ENCODE measurements around the gene INTS15.

INTS15 gene

GRCh38 chr7:6647541-6647940 is 57.7 kb downstream of the INTS15 start:
- no peak overlapping the region for H3K4me2 ChIP-seq (ENCODE audit: insufficient read depth, low read length, poor library complexity, severe bottlenecking)
- H3K27me3 ChIP-seq (ENCODE audit: control insufficient read depth in 3 of 3, insufficient read depth in 3 of 3, low read depth in 1 of 3, low read length in 3 of 3) = no peaks in the 10 kb centered on the region
- H3K4me3 ChIP-seq (ENCODE audit: low read length in 2 of 2) = no peak overlapping the region
- peaks cover 15% of the 10 kb centered on the region for H3K79me1 ChIP-seq (ENCODE audit: low read depth, low read length)
- WGBS, 2 donors (ENCODE audit: extremely low coverage in 2 of 2, insufficient read length in 2 of 2, insufficient replicate concordance in 1 of 2) = no CpG with 5 or more reads among the region's 14 CpGs
- no peak overlapping the region for H2AFZ ChIP-seq (ENCODE audit: low read length)
- no peak overlapping the region for H3K14ac ChIP-seq (ENCODE audit: low read length)
- H4K91ac ChIP-seq (ENCODE audit: low read depth, low read length, poor library complexity) = no peak overlapping the region
- H2BK5ac ChIP-seq (ENCODE audit: low read length) = no peak overlapping the region
- H3K36me3 ChIP-seq (replicated peaks in 1 of 2; ENCODE audit: control insufficient read depth in 2 of 2, insufficient read depth in 2 of 2, low read length in 2 of 2) = peaks cover 53 to 96% of the 10 kb centered on the region in 2 donors
- peaks cover 8 to 24% of the 10 kb centered on the region in 2 donors for H3K9me3 ChIP-seq (replicated peaks in 1 of 2; ENCODE audit: control insufficient read depth in 2 of 2, insufficient read depth in 1 of 2, low read depth in 1 of 2, low read length in 2 of 2)
- H2AK5ac ChIP-seq (ENCODE audit: low read depth, low read length) = no peak overlapping the region
- H3K9ac ChIP-seq (ENCODE audit: low read depth, low read length, poor library complexity) = no peak overlapping the region
- H2BK15ac ChIP-seq (ENCODE audit: low read length) = no peak overlapping the region
- no peak for DNase-seq (ENCODE audit: low spot score)
- no peak overlapping the region for H3K18ac ChIP-seq (ENCODE audit: low read length)
- no peaks in the 10 kb centered on the region for H3K4me1 ChIP-seq (ENCODE audit: control insufficient read depth in 2 of 2, insufficient read depth in 1 of 2, low read depth in 1 of 2, low read length in 2 of 2)
- H3K23ac ChIP-seq (ENCODE audit: low read depth, low read length, poor library complexity) = no peak overlapping the region
- H3K4ac ChIP-seq (ENCODE audit: low read length) = no peak overlapping the region
- H2BK12ac ChIP-seq (ENCODE audit: low read length) = no peak overlapping the region
- H2BK120ac ChIP-seq (ENCODE audit: low read depth, low read length) = no peak overlapping the region
- no peak overlapping the region for H4K8ac ChIP-seq (ENCODE audit: low read depth, low read length)
- H3K27ac ChIP-seq (replicated peaks; ENCODE audit: low read length) = no peak overlapping the region

GRCh38 chr7:6648066-6648814 is 58.4 kb downstream of the INTS15 start:
- Histone ChIP-seq H3K4me2 (ENCODE audit: insufficient read depth, low read length, poor library complexity, severe bottlenecking) (no peak overlapping the region), H2AFZ (ENCODE audit: low read length) (no peak overlapping the region), H3K4me3 (ENCODE audit: low read length in 2 of 2) (no peak overlapping the region), H3K9me3 (replicated peaks in 1 of 2; ENCODE audit: control insufficient read depth in 2 of 2, insufficient read depth in 1 of 2, low read depth in 1 of 2, low read length in 2 of 2) (peaks cover 15 to 28% of the 10 kb centered on the region in 2 donors), H2BK5ac (ENCODE audit: low read length) (no peak overlapping the region), H3K23ac (ENCODE audit: low read depth, low read length, poor library complexity) (no peak overlapping the region), H2AK5ac (ENCODE audit: low read depth, low read length) (no peak overlapping the region), H4K91ac (ENCODE audit: low read depth, low read length, poor library complexity) (no peak overlapping the region), H3K27me3 (ENCODE audit: control insufficient read depth in 3 of 3, insufficient read depth in 3 of 3, low read depth in 1 of 3, low read length in 3 of 3) (no peaks in the 10 kb centered on the region), H4K8ac (ENCODE audit: low read depth, low read length) (no peak overlapping the region), H2BK15ac (ENCODE audit: low read length) (no peak overlapping the region), H3K14ac (ENCODE audit: low read length) (no peak overlapping the region), H3K9ac (ENCODE audit: low read depth, low read length, poor library complexity) (peak overlapping the region; percentile 53), H2BK12ac (ENCODE audit: low read length) (no peak overlapping the region), H3K4me1 (ENCODE audit: control insufficient read depth in 2 of 2, insufficient read depth in 1 of 2, low read depth in 1 of 2, low read length in 2 of 2) (no peaks in the 10 kb centered on the region), H3K27ac (replicated peaks; ENCODE audit: low read length) (no peak overlapping the region), H3K36me3 (replicated peaks in 1 of 2; ENCODE audit: control insufficient read depth in 2 of 2, insufficient read depth in 2 of 2, low read length in 2 of 2) (peaks cover 53 to 92% of the 10 kb centered on the region in 2 donors), H3K4ac (ENCODE audit: low read length) (no peak overlapping the region), H3K18ac (ENCODE audit: low read length) (no peak overlapping the region), H3K79me1 (ENCODE audit: low read depth, low read length) (peaks cover 17% of the 10 kb centered on the region), H2BK120ac (ENCODE audit: low read depth, low read length) (no peak overlapping the region)
- no peak for DNase-seq (ENCODE audit: low spot score)
- no CpG with 5 or more reads among the region's 17 CpGs for WGBS, 2 donors (ENCODE audit: extremely low coverage in 2 of 2, insufficient read length in 2 of 2, insufficient replicate concordance in 1 of 2)

- Histone ChIP-seq H2BK120ac (ENCODE audit: low read depth, low read length) (no peak overlapping the region), H2AK5ac (ENCODE audit: low read depth, low read length) (no peak overlapping the region), H3K27me3 (ENCODE audit: control insufficient read depth in 3 of 3, insufficient read depth in 3 of 3, low read depth in 1 of 3, low read length in 3 of 3) (no peaks in the 10 kb centered on the region), H3K4me3 (ENCODE audit: low read length in 2 of 2) (no peak overlapping the region), H3K4ac (ENCODE audit: low read length) (no peak overlapping the region), H2BK15ac (ENCODE audit: low read length) (no peak overlapping the region), H3K79me1 (ENCODE audit: low read depth, low read length) (peaks cover 17% of the 10 kb centered on the region), H2BK5ac (ENCODE audit: low read length) (no peak overlapping the region), H4K8ac (ENCODE audit: low read depth, low read length) (no peak overlapping the region), H2AFZ (ENCODE audit: low read length) (no peak overlapping the region), H3K14ac (ENCODE audit: low read length) (no peak overlapping the region), H2BK12ac (ENCODE audit: low read length) (no peak overlapping the region), H3K23ac (ENCODE audit: low read depth, low read length, poor library complexity) (no peak overlapping the region), H3K9me3 (replicated peaks in 1 of 2; ENCODE audit: control insufficient read depth in 2 of 2, insufficient read depth in 1 of 2, low read depth in 1 of 2, low read length in 2 of 2) (peaks cover 19 to 28% of the 10 kb centered on the region in 2 donors), H3K9ac (ENCODE audit: low read depth, low read length, poor library complexity) (no peak overlapping the region), H3K4me2 (ENCODE audit: insufficient read depth, low read length, poor library complexity, severe bottlenecking) (no peak overlapping the region), H3K36me3 (replicated peaks in 1 of 2; ENCODE audit: control insufficient read depth in 2 of 2, insufficient read depth in 2 of 2, low read length in 2 of 2) (peaks cover 51 to 87% of the 10 kb centered on the region in 2 donors), H3K27ac (replicated peaks; ENCODE audit: low read length) (no peak overlapping the region), H3K18ac (ENCODE audit: low read length) (no peak overlapping the region), H4K91ac (ENCODE audit: low read depth, low read length, poor library complexity) (no peak overlapping the region), H3K4me1 (ENCODE audit: control insufficient read depth in 2 of 2, insufficient read depth in 1 of 2, low read depth in 1 of 2, low read length in 2 of 2) (no peaks in the 10 kb centered on the region)
- DNase-seq (ENCODE audit: low spot score) = no peak
- no CpG with 5 or more reads among the region's 5 CpGs for WGBS, 2 donors (ENCODE audit: extremely low coverage in 2 of 2, insufficient read length in 2 of 2, insufficient replicate concordance in 1 of 2)
Measured at GRCh38 chr7:6648815-6649104, 58.9 kb downstream of the INTS15 start.

GRCh38 chr7:6649241-6649961 is 59.6 kb downstream of the INTS15 start:
- no CpG with 5 or more reads among the region's 13 CpGs for WGBS, 2 donors (ENCODE audit: extremely low coverage in 2 of 2, insufficient read length in 2 of 2, insufficient replicate concordance in 1 of 2)
- H3K23ac ChIP-seq (ENCODE audit: low read depth, low read length, poor library complexity) = no peak overlapping the region

More at GRCh38 chr7:6649241-6649961, 59.6 kb downstream of the INTS15 start:
- no peak overlapping the region for H3K18ac ChIP-seq (ENCODE audit: low read length)
- H2AK5ac ChIP-seq (ENCODE audit: low read depth, low read length) = no peak overlapping the region
- DNase-seq (ENCODE audit: low spot score) = no peak
- no peak overlapping the region for H2BK12ac ChIP-seq (ENCODE audit: low read length)
- H3K79me1 ChIP-seq (ENCODE audit: low read depth, low read length) = peaks cover 20% of the 10 kb centered on the region
- peaks cover 53 to 81% of the 10 kb centered on the region in 2 donors for H3K36me3 ChIP-seq (replicated peaks in 1 of 2; ENCODE audit: control insufficient read depth in 2 of 2, insufficient read depth in 2 of 2, low read length in 2 of 2)
- H2BK5ac ChIP-seq (ENCODE audit: low read length) = no peak overlapping the region
- no peak overlapping the region for H3K4ac ChIP-seq (ENCODE audit: low read length)
- no peak overlapping the region for H4K91ac ChIP-seq (ENCODE audit: low read depth, low read length, poor library complexity)
- no peak overlapping the region for H3K4me2 ChIP-seq (ENCODE audit: insufficient read depth, low read length, poor library complexity, severe bottlenecking)
- no peaks in the 10 kb centered on the region for H3K4me1 ChIP-seq (ENCODE audit: control insufficient read depth in 2 of 2, insufficient read depth in 1 of 2, low read depth in 1 of 2, low read length in 2 of 2)
- peaks cover 25 to 32% of the 10 kb centered on the region in 2 donors for H3K9me3 ChIP-seq (replicated peaks in 1 of 2; ENCODE audit: control insufficient read depth in 2 of 2, insufficient read depth in 1 of 2, low read depth in 1 of 2, low read length in 2 of 2)
- no peak overlapping the region for H2BK120ac ChIP-seq (ENCODE audit: low read depth, low read length)
- H3K14ac ChIP-seq (ENCODE audit: low read length) = no peak overlapping the region
- no peak overlapping the region for H3K27ac ChIP-seq (replicated peaks; ENCODE audit: low read length)
- H2BK15ac ChIP-seq (ENCODE audit: low read length) = no peak overlapping the region
- H3K4me3 ChIP-seq (ENCODE audit: low read length in 2 of 2) = peak overlapping the region in 1 of 2 donors; percentile 28
- no peak overlapping the region for H2AFZ ChIP-seq (ENCODE audit: low read length)
- no peak overlapping the region for H3K9ac ChIP-seq (ENCODE audit: low read depth, low read length, poor library complexity)
- no peak overlapping the region for H4K8ac ChIP-seq (ENCODE audit: low read depth, low read length)
- no peaks in the 10 kb centered on the region for H3K27me3 ChIP-seq (ENCODE audit: control insufficient read depth in 3 of 3, insufficient read depth in 3 of 3, low read depth in 1 of 3, low read length in 3 of 3)
